ENCODE data around the gene TBKBP1. TPM values are rescaled to one million over a fixed set of nuclear protein-coding genes. Genes with fewer than 3 reads are reported as not detected.

TBKBP1 gene
- total and polyA plus RNA-seq, 2 donors from 2014 or later: 10.1 to 11.2 TPM

DNA sequence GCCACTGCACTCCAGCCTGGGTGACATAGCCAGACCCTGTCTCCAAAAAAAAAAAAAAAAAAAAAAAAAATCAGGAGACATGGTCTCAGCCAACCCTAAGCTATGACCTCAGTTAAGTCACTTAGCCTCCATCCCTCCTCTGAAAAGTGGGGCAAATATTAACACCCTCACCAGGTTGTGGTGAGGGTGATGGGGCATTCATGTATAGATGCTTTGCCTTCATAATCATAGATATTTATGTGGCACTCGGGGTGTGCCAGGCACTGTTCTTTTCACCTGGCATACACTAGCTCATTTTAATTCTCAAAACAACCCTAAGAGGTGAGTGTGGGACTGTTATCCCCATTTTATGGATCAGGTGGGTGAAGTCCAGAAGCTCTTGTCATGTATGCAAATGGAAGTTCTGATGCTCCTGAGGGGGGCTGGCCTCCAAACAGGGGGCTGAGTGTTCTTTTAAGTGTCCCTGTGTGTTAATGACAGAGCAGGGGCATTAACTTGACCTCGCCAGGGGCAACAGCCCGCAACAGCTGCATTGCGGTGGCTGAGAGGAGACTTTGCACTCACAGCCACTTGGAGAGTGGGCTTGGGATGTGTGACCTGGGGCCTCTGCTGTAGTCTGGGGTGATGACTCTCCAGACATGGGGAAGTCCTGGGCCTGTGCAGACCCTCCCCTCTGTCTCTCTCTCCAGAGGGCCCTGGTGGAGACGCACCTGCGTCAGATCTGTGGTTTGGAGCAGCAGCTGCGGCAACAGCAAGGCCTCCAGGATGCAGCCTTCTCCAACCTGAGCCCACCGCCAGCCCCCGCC lies 4.1 kb downstream of the TBKBP1 start:
- FAIRE-seq (no peak), DNase-seq (no peak)
- Histone ChIP-seq H3K36me3 (ENCODE audit: control insufficient read depth in 2 of 3, insufficient read depth in 3 of 3, low read length in 3 of 3) (peaks cover 2 to 10% (median 4%) of the 10 kb centered on the region in 3 donors), H3K27ac (ENCODE audit: low read depth in 2 of 2, low read length in 2 of 2) (no peak overlapping the region), H3K9me3 (ENCODE audit: control insufficient read depth in 2 of 3, insufficient read depth in 1 of 3, low read length in 3 of 3) (no peaks in the 10 kb centered on the region), H3K9ac (ENCODE audit: low read length in 3 of 3) (no peak overlapping the region), H3K4me3 (ENCODE audit: low read length in 3 of 3) (no peak overlapping the region), H3K27me3 (ENCODE audit: control insufficient read depth, insufficient read depth, low read length) (no peaks in the 10 kb centered on the region), H3K4me1 (ENCODE audit: control insufficient read depth in 2 of 3, insufficient read depth in 2 of 3, low read depth in 1 of 3, low read length in 3 of 3) (peaks cover 2 to 12% (median 3%) of the 10 kb centered on the region in 3 donors)
- TF ChIP-seq, protein P1, sequence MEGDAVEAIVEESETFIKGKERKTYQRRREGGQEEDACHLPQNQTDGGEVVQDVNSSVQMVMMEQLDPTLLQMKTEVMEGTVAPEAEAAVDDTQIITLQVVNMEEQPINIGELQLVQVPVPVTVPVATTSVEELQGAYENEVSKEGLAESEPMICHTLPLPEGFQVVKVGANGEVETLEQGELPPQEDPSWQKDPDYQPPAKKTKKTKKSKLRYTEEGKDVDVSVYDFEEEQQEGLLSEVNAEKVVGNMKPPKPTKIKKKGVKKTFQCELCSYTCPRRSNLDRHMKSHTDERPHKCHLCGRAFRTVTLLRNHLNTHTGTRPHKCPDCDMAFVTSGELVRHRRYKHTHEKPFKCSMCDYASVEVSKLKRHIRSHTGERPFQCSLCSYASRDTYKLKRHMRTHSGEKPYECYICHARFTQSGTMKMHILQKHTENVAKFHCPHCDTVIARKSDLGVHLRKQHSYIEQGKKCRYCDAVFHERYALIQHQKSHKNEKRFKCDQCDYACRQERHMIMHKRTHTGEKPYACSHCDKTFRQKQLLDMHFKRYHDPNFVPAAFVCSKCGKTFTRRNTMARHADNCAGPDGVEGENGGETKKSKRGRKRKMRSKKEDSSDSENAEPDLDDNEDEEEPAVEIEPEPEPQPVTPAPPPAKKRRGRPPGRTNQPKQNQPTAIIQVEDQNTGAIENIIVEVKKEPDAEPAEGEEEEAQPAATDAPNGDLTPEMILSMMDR (IDR thresholded peaks at IDR 0.05; ENCODE audit: borderline replicate concordance, extremely low read depth, insufficient read depth): no peak
- intact Hi-C loops (cut with DNase I): no loop called here

DNA sequence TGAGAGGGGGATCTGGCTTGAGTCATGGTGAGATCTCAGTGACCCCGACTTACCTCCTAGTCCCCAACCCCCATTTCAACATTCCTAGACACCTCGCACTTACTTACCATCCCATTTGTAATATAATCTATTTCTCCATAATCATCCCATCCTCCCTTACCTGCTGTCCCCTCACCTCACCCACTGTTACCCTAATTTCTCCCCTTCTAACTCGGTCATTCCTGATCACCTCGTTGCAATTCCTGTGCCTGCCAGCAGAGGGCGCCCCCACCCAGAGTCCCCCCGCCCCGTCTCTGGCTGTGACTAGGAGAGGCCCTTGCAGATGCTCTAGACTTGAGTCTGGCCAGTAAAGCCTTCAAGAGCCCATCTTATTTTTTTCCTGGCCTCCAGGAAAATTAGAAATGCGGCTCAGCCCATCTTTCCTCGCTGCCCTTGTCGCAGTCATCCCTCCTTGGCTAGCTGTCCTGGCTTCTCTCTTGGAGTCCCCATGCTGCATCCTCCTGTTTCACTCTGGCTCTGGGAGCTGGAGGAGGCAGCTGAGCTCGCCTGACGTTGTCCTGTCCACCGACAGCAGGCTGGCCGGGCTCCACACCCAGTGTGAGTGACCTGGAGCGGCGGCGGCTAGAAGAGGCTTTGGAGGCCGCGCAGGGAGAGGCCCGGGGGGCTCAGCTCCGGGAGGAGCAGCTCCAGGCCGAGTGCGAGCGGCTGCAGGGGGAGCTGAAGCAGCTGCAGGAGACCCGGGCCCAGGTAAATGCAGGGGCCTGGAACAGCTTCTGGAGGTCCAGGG lies 5.0 kb downstream of the TBKBP1 start:
- TF ChIP-seq, protein P1 (IDR thresholded peaks at IDR 0.05; ENCODE audit: borderline replicate concordance, extremely low read depth, insufficient read depth): peak; percentile 84
- H3K36me3 ChIP-seq (ENCODE audit: control insufficient read depth in 2 of 3, insufficient read depth in 3 of 3, low read length in 3 of 3): peaks cover 2 to 10% (median 4%) of the 10 kb centered on the region in 3 donors
- no peaks in the 10 kb centered on the region for H3K27me3 ChIP-seq (ENCODE audit: control insufficient read depth, insufficient read depth, low read length)
- no peak overlapping the region for H3K9ac ChIP-seq (ENCODE audit: low read length in 3 of 3)
- intact Hi-C loops (cut with DNase I): no loop called here
- H3K27ac ChIP-seq (ENCODE audit: low read depth in 2 of 2, low read length in 2 of 2): no peak overlapping the region
- FAIRE-seq: no peak
- no peaks in the 10 kb centered on the region for H3K9me3 ChIP-seq (ENCODE audit: control insufficient read depth in 2 of 3, insufficient read depth in 1 of 3, low read length in 3 of 3)
- H3K4me1 ChIP-seq (ENCODE audit: control insufficient read depth in 2 of 3, insufficient read depth in 2 of 3, low read depth in 1 of 3, low read length in 3 of 3): peaks cover 0 to 10% (median 0%) of the 10 kb centered on the region in 3 donors
- no peak overlapping the region for H3K4me3 ChIP-seq (ENCODE audit: low read length in 3 of 3)
- peak; percentile 47 to 78 (median 77) for DNase-seq

DNA sequence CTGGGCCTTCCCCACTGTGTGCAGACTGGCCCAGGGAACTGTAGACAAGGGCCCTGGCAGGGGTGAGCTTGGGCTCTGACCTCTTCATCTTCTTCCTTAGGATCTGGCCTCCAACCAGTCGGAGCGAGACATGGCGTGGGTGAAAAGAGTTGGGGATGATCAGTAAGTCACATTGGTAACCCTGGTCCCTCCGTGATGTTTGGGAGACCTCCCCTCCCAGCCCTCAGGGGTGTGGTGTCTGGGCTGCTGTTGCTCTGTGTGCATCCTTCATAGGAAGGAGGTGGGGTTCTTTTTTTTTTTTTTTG lies 5.5 kb downstream of the TBKBP1 start:
- DNase-seq: no peak
- no peak for FAIRE-seq
- TF ChIP-seq, protein P1 (IDR thresholded peaks at IDR 0.05; ENCODE audit: borderline replicate concordance, extremely low read depth, insufficient read depth): no peak
- Histone ChIP-seq H3K27me3 (ENCODE audit: control insufficient read depth, insufficient read depth, low read length) (no peaks in the 10 kb centered on the region), H3K9me3 (ENCODE audit: control insufficient read depth in 2 of 3, insufficient read depth in 1 of 3, low read length in 3 of 3) (no peaks in the 10 kb centered on the region), H3K9ac (ENCODE audit: low read length in 3 of 3) (no peak overlapping the region), H3K4me1 (ENCODE audit: control insufficient read depth in 2 of 3, insufficient read depth in 2 of 3, low read depth in 1 of 3, low read length in 3 of 3) (peaks cover 0 to 10% (median 0%) of the 10 kb centered on the region in 3 donors), H3K4me3 (ENCODE audit: low read length in 3 of 3) (no peak overlapping the region), H3K27ac (ENCODE audit: low read depth in 2 of 2, low read length in 2 of 2) (no peak overlapping the region), H3K36me3 (ENCODE audit: control insufficient read depth in 2 of 3, insufficient read depth in 3 of 3, low read length in 3 of 3) (peaks cover 2 to 10% (median 4%) of the 10 kb centered on the region in 3 donors)
- intact Hi-C loops (cut with DNase I): no loop called here
